SK-N-SH treated with all-trans-retinoic acid at 6 μM for 48 hours (cell line): ENCODE measurements around the gene EIF1B.
A peak's percentile ranks its signal among the peaks of the same experiment; 100 is the strongest.

Experiments used
- ATAC-seq: fragments of 200-7000 bp; cut with Tn5 transposase; 3 replicates; pipeline ENCODE4 v1.9.1; 2020; ENCODE audit warnings: mild to moderate bottlenecking, moderate library complexity
- ARNTL ChIP-seq: fragments of 450-650 bp; formaldehyde crosslinking; IDR thresholded peaks from 2 replicates; pipeline ENCODE4 v1.5.0; 2020; ENCODE audit warnings: low read depth, mild to moderate bottlenecking, moderate library complexity, borderline replicate concordance
- BACH2 ChIP-seq: fragments of 250-450 bp; sonication (Bioruptor Pico); IDR thresholded peaks from 2 replicates; pipeline ENCODE4 v1.9.0; 2021; ENCODE audit warnings: mild to moderate bottlenecking, borderline replicate concordance
- CSDC2 ChIP-seq: fragments of 250-450 bp; sonication (Bioruptor Pico); IDR thresholded peaks from 2 replicates; pipeline ENCODE4 v1.5.0; 2020; ENCODE audit warnings: mild to moderate bottlenecking, moderate library complexity
- ESRRG ChIP-seq: fragments of 250-450 bp; sonication (Bioruptor Pico); IDR thresholded peaks from 2 replicates; pipeline ENCODE4 v1.6.1; 2021; ENCODE audit warnings: mild to moderate bottlenecking
- GLIS3 ChIP-seq: fragments of 250-450 bp; sonication (Bioruptor Pico); IDR thresholded peaks from 2 replicates; pipeline ENCODE4 v1.5.0; 2020; ENCODE audit warnings: mild to moderate bottlenecking, moderate library complexity
- ISL1 ChIP-seq: fragments of 250-450 bp; sonication (Bioruptor Pico); IDR thresholded peaks from 2 replicates; pipeline ENCODE4 v2.1.2; 2022; ENCODE audit warnings: mild to moderate bottlenecking, moderate library complexity
- OSR1 ChIP-seq: fragments of 250-450 bp; sonication (Bioruptor Pico); IDR thresholded peaks from 2 replicates; pipeline ENCODE4 v1.8.0; 2022; ENCODE audit warnings: moderate library complexity, mild to moderate bottlenecking, inconsistent platforms
- PPARA ChIP-seq: fragments of 250-450 bp; sonication (Bioruptor Pico); IDR thresholded peaks from 2 replicates; pipeline ENCODE4 v1.5.0; 2020; ENCODE audit warnings: mild to moderate bottlenecking, borderline replicate concordance
- RARB ChIP-seq: fragments of 250-450 bp; sonication (Bioruptor Pico); IDR thresholded peaks from 2 replicates; pipeline ENCODE4 v1.8.0; 2021; ENCODE audit warnings: mild to moderate bottlenecking, moderate library complexity
- SNAI2 ChIP-seq: fragments of 250-450 bp; sonication (Bioruptor Pico); IDR thresholded peaks from 2 replicates; pipeline ENCODE4 v1.5.0; 2020; ENCODE audit warnings: mild to moderate bottlenecking, moderate library complexity
- TCF4 ChIP-seq: fragments of 250-450 bp; sonication (Bioruptor Pico); IDR thresholded peaks from 2 replicates; pipeline ENCODE4 v1.8.0; 2021; ENCODE audit warnings: mild to moderate bottlenecking, moderate library complexity, borderline replicate concordance
- ZC3H10 ChIP-seq: fragments of 250-450 bp; sonication (Bioruptor Pico); IDR thresholded peaks from 2 replicates; pipeline ENCODE4 v1.5.1; 2021; ENCODE audit warnings: mild to moderate bottlenecking, moderate library complexity
- ZFP3 ChIP-seq: fragments of 250-450 bp; sonication (Bioruptor Pico); IDR thresholded peaks from 2 replicates; pipeline ENCODE4 v1.5.0; 2020; ENCODE audit warnings: mild to moderate bottlenecking, moderate library complexity
- ZFP30 ChIP-seq: fragments of 450-650 bp; formaldehyde crosslinking; IDR thresholded peaks from 2 replicates; pipeline ENCODE4 v1.5.0; 2022; ENCODE audit warnings: mild to moderate bottlenecking, moderate library complexity
- ZNF565 ChIP-seq: fragments of 450-650 bp; formaldehyde crosslinking; conservative IDR thresholded peaks from 2 replicates; pipeline ENCODE4 v1.5.0; 2020; ENCODE audit warnings: low read depth, mild to moderate bottlenecking, moderate library complexity
- ZNF70 ChIP-seq: fragments of 450-650 bp; formaldehyde crosslinking; IDR thresholded peaks from 2 replicates; pipeline ENCODE4 v1.5.0; 2020; ENCODE audit warnings: mild to moderate bottlenecking, moderate library complexity
- ZNF8 ChIP-seq: fragments of 450-650 bp; formaldehyde crosslinking; IDR thresholded peaks from 2 replicates; pipeline ENCODE4 v1.5.0; 2020; ENCODE audit warnings: mild to moderate bottlenecking, moderate library complexity
- TF ChIP-seq, protein P1 (sequence below): fragments of 250-450 bp; sonication (Bioruptor Pico); IDR thresholded peaks from 2 replicates; pipeline ENCODE4 v1.8.0; 2020; ENCODE audit warnings: mild to moderate bottlenecking, moderate library complexity, borderline replicate concordance
- TF ChIP-seq, protein P2 (sequence below): fragments of 250-450 bp; sonication (Bioruptor Pico); IDR thresholded peaks from 2 replicates; pipeline ENCODE4 v1.5.0; 2020; ENCODE audit warnings: mild to moderate bottlenecking, moderate library complexity
- TF ChIP-seq, protein P3 (sequence below): fragments of 250-450 bp; sonication (Bioruptor Pico); IDR thresholded peaks from 2 replicates; pipeline ENCODE4 v1.5.1; 2021; ENCODE audit warnings: mild to moderate bottlenecking, moderate library complexity
- TF ChIP-seq, protein P4 (sequence below): fragments of 250-450 bp; sonication (Bioruptor Pico); IDR thresholded peaks from 2 replicates; pipeline ENCODE4 v1.5.1; 2020; ENCODE audit warnings: low read depth, mild to moderate bottlenecking, moderate library complexity
- TF ChIP-seq, protein P5 (sequence below): fragments of 250-450 bp; sonication (Bioruptor Pico); IDR thresholded peaks from 2 replicates; pipeline ENCODE4 v1.8.0; 2021; ENCODE audit warnings: low read depth, mild to moderate bottlenecking, moderate library complexity, borderline replicate concordance

The EIF1B gene

DNA sequence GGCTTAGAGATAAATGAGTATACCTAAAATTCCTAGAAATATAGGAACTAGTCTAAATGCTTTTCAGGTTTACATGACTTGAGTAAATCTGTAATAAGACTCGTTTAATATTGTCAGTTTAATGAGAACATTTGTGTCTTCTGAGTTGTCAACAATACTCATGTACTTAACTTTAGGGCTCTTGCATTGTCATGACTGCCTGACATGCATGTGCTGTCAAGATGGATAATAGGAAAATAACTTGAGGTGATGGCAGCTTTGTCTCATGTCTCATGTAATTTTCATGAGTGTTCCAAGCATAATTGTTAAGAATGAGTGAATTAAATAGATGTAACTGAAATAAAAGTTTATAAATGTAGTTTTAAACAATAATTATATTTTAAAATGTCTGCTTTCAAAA is 45.1 kb upstream of the EIF1B start:
- TF ChIP-seq RARB = no peak
- no peak for TF ChIP-seq ZFP30 (CRISPR knock-in tag)
- no peak for ATAC-seq

DNA sequence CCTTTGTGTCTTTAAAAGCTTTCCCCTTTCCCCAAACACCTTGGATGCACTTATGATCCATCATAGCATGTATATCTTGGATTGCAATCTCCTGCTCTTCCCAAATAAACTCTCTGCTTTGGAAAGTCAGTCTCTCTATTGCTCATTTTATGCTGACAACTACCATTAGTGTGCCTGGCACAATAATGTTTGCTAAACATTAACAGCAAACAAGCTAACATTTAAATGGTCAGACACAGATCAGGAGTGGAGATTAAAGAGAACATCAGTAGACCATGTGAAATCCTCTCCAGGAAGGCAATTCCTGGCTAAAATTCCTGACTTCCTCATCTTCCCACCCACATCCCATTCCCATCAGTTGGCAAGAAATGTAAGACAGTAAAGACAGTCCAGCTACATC is 44.3 kb upstream of the EIF1B start:
- TF ChIP-seq, protein P1, sequence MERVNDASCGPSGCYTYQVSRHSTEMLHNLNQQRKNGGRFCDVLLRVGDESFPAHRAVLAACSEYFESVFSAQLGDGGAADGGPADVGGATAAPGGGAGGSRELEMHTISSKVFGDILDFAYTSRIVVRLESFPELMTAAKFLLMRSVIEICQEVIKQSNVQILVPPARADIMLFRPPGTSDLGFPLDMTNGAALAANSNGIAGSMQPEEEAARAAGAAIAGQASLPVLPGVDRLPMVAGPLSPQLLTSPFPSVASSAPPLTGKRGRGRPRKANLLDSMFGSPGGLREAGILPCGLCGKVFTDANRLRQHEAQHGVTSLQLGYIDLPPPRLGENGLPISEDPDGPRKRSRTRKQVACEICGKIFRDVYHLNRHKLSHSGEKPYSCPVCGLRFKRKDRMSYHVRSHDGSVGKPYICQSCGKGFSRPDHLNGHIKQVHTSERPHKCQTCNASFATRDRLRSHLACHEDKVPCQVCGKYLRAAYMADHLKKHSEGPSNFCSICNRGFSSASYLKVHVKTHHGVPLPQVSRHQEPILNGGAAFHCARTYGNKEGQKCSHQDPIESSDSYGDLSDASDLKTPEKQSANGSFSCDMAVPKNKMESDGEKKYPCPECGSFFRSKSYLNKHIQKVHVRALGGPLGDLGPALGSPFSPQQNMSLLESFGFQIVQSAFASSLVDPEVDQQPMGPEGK (CRISPR knock-in tag) = no peak
- no peak for TF ChIP-seq ZC3H10 (CRISPR knock-in tag)
- no peak for TF ChIP-seq TCF4 (CRISPR knock-in tag)
- no peak for TF ChIP-seq RARB
- TF ChIP-seq BACH2 (CRISPR knock-in tag) = no peak
- no peak for TF ChIP-seq ISL1 (CRISPR knock-in tag)
- no peak for TF ChIP-seq ZFP3 (CRISPR knock-in tag)
- TF ChIP-seq ZNF70 (CRISPR knock-in tag) = no peak
- TF ChIP-seq, protein P2, sequence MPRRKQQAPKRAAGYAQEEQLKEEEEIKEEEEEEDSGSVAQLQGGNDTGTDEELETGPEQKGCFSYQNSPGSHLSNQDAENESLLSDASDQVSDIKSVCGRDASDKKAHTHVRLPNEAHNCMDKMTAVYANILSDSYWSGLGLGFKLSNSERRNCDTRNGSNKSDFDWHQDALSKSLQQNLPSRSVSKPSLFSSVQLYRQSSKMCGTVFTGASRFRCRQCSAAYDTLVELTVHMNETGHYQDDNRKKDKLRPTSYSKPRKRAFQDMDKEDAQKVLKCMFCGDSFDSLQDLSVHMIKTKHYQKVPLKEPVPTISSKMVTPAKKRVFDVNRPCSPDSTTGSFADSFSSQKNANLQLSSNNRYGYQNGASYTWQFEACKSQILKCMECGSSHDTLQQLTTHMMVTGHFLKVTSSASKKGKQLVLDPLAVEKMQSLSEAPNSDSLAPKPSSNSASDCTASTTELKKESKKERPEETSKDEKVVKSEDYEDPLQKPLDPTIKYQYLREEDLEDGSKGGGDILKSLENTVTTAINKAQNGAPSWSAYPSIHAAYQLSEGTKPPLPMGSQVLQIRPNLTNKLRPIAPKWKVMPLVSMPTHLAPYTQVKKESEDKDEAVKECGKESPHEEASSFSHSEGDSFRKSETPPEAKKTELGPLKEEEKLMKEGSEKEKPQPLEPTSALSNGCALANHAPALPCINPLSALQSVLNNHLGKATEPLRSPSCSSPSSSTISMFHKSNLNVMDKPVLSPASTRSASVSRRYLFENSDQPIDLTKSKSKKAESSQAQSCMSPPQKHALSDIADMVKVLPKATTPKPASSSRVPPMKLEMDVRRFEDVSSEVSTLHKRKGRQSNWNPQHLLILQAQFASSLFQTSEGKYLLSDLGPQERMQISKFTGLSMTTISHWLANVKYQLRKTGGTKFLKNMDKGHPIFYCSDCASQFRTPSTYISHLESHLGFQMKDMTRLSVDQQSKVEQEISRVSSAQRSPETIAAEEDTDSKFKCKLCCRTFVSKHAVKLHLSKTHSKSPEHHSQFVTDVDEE (CRISPR knock-in tag) = no peak
- no peak for TF ChIP-seq GLIS3 (CRISPR knock-in tag)
- TF ChIP-seq, protein P3, sequence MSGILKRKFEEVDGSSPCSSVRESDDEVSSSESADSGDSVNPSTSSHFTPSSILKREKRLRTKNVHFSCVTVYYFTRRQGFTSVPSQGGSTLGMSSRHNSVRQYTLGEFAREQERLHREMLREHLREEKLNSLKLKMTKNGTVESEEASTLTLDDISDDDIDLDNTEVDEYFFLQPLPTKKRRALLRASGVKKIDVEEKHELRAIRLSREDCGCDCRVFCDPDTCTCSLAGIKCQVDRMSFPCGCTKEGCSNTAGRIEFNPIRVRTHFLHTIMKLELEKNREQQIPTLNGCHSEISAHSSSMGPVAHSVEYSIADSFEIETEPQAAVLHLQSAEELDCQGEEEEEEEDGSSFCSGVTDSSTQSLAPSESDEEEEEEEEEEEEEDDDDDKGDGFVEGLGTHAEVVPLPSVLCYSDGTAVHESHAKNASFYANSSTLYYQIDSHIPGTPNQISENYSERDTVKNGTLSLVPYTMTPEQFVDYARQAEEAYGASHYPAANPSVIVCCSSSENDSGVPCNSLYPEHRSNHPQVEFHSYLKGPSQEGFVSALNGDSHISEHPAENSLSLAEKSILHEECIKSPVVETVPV (CRISPR knock-in tag) = no peak
- TF ChIP-seq ZFP30 (CRISPR knock-in tag) = no peak
- no peak for TF ChIP-seq CSDC2 (CRISPR knock-in tag)
- TF ChIP-seq OSR1 = no peak
- TF ChIP-seq ZNF565 (CRISPR knock-in tag) = no peak
- no peak for TF ChIP-seq SNAI2 (CRISPR knock-in tag)
- no peak for TF ChIP-seq PPARA (CRISPR knock-in tag)
- TF ChIP-seq ESRRG = no peak
- no peak for TF ChIP-seq ARNTL (CRISPR knock-in tag)
- TF ChIP-seq, protein P4, sequence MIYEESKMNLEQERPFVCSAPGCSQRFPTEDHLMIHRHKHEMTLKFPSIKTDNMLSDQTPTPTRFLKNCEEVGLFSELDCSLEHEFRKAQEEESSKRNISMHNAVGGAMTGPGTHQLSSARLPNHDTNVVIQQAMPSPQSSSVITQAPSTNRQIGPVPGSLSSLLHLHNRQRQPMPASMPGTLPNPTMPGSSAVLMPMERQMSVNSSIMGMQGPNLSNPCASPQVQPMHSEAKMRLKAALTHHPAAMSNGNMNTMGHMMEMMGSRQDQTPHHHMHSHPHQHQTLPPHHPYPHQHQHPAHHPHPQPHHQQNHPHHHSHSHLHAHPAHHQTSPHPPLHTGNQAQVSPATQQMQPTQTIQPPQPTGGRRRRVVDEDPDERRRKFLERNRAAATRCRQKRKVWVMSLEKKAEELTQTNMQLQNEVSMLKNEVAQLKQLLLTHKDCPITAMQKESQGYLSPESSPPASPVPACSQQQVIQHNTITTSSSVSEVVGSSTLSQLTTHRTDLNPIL (CRISPR knock-in tag) = no peak

DNA sequence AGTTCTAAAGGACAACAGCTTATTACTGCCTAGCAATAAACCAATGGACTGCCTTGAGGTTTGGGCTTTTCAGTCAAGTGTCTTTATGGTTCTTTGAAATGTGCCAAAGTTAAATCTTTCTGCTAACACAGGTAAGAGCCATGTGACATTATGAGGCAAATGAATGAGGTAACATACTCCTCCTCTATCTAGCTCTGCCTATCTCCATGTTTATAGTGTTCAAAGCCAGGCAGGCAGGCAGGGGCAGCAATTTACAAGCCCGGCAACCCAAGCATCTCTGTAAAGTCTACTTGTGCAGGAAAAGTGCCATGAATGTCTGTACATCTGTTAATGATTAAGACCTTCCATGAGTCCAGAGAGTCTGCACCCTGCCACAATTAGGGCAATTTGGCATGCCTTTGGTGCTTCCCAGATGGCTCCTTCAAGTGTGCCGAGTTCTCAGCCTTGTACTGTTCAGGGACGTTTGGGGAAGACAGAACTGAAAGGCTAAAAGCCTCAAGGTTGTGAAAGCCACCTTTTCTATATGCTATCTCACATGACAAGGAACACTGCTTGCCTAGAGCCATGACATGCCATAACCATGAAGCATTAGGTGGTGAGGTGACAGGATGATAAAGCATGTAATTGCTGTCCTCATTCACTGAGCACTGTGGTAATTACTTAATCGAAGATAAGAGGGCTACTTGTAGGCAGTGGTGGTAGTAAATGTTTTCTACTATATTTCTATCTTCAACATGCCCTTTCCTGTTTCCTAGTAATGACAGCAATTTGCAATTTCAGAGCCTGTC is 41.4 kb upstream of the EIF1B start:
- TF ChIP-seq, protein P2 (CRISPR knock-in tag) = 0 out of 2 replicates have a peak, but pooled peaks have one; percentile 45
- TF ChIP-seq, protein P5, sequence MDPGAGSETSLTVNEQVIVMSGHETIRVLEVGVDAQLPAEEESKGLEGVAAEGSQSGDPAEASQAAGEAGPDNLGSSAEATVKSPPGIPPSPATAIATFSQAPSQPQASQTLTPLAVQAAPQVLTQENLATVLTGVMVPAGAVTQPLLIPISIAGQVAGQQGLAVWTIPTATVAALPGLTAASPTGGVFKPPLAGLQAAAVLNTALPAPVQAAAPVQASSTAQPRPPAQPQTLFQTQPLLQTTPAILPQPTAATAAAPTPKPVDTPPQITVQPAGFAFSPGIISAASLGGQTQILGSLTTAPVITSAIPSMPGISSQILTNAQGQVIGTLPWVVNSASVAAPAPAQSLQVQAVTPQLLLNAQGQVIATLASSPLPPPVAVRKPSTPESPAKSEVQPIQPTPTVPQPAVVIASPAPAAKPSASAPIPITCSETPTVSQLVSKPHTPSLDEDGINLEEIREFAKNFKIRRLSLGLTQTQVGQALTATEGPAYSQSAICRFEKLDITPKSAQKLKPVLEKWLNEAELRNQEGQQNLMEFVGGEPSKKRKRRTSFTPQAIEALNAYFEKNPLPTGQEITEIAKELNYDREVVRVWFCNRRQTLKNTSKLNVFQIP (CRISPR knock-in tag) = no peak
- TF ChIP-seq ZNF8 (0 out of 2 replicates have a peak, but pooled peaks have one; percentile 50), TCF4 (CRISPR knock-in tag) (peak; percentile 86), ARNTL (CRISPR knock-in tag) (no peak), RARB (no peak)
- TF ChIP-seq, protein P3 (CRISPR knock-in tag) = no peak
- TF ChIP-seq, all 23 proteins: peak for 3
- peak; percentile 64 for ATAC-seq

More for the DNA sequence above, 44.3 kb upstream of the EIF1B start:
- no peak for ATAC-seq
